GM23338 (cell line): Measurements from ENCODE around the gene C10orf90. TPM values are rescaled to one million over a fixed set of nuclear protein-coding genes. Genes with fewer than 3 reads are reported as not detected.

Source experiments
- ATAC-seq: fragments of 200-7000 bp; cut with Tn5 transposase; 3 replicates; pipeline ENCODE4 v1.9.1; 2020
- DNase-seq: peaks from one replicate; pipeline ENCODE4 v3.0.0-alpha.2; 2015; ENCODE audit warnings: low spot score
- H2AFZ ChIP-seq: fragments of 200-600 bp; sonication (generic); 2 replicates; pipeline ENCODE4 v1.8.0; 2016; ENCODE audit warnings: antibody characterized with exemption, mild to moderate bottlenecking, moderate library complexity
- H3F3A ChIP-seq: fragments of 200-600 bp; sonication (generic); replicated peaks from 2 replicates; pipeline ENCODE4 v1.8.0; 2017; ENCODE audit warnings: antibody characterized with exemption, mixed run types, low read depth
- H3K27ac ChIP-seq: fragments of 200-600 bp; sonication (generic); 2 replicates; pipeline ENCODE4 v1.6.1; 2016; ENCODE audit warnings: low read depth
- H3K27me3 ChIP-seq: fragments of 200-600 bp; sonication (generic); 2 replicates; pipeline ENCODE4 v1.8.0; 2016; ENCODE audit warnings: mild to moderate bottlenecking, mixed run types, moderate library complexity; ENCODE audit not compliant: insufficient read depth
- H3K36me3 ChIP-seq: fragments of 200-600 bp; sonication (generic); 2 replicates; pipeline ENCODE4 v1.8.0; 2016; ENCODE audit warnings: mild to moderate bottlenecking; ENCODE audit not compliant: insufficient read depth
- H3K4me1 ChIP-seq: fragments of 200-600 bp; sonication (generic); 2 replicates; pipeline ENCODE4 v1.8.0; 2016; ENCODE audit warnings: mild to moderate bottlenecking, moderate library complexity; ENCODE audit not compliant: insufficient read depth
- H3K4me2 ChIP-seq: fragments of 200-600 bp; sonication (generic); 2 replicates; pipeline ENCODE4 v1.7.1; 2017; ENCODE audit warnings: mixed run types
- H3K4me3 ChIP-seq: fragments of 200-600 bp; sonication (generic); 2 replicates; pipeline ENCODE4 v1.6.1; 2016; ENCODE audit warnings: mixed run types
- H3K79me2 ChIP-seq: fragments of 200-600 bp; sonication (generic); replicated peaks from 2 replicates; pipeline ENCODE4 v1.8.0; 2017; ENCODE audit warnings: mild to moderate bottlenecking; ENCODE audit not compliant: insufficient read depth
- H3K9me2 ChIP-seq: fragments of 200-600 bp; sonication (generic); 2 replicates; pipeline ENCODE4 v1.8.0; 2017; ENCODE audit not compliant: insufficient read depth
- H4K20me1 ChIP-seq: fragments of 200-600 bp; sonication (generic); replicated peaks from 2 replicates; pipeline ENCODE4 v1.8.0; 2017; ENCODE audit warnings: mild to moderate bottlenecking; ENCODE audit not compliant: insufficient read depth
- H3K27ac Mint-ChIP-seq: 2 replicates; pipeline ENCODE4 v1.8.0; 2020; ENCODE audit warnings: inconsistent platforms, mild to moderate bottlenecking, moderate library complexity, mixed read lengths
- H3K27me3 Mint-ChIP-seq: 3 replicates; pipeline ENCODE4 v1.8.0; 2022; ENCODE audit warnings: low read depth, mild to moderate bottlenecking, moderate library complexity, mixed read lengths, inconsistent platforms; ENCODE audit not compliant: insufficient read depth, poor library complexity
- H3K36me3 Mint-ChIP-seq: 3 replicates; pipeline ENCODE4 v1.8.0; 2021; ENCODE audit warnings: low read depth, mild to moderate bottlenecking, inconsistent platforms, moderate library complexity, mixed read lengths
- H3K4me1 Mint-ChIP-seq: 3 replicates; pipeline ENCODE4 v1.8.0; 2020; ENCODE audit warnings: mild to moderate bottlenecking, inconsistent platforms, mixed read lengths
- H3K4me3 Mint-ChIP-seq: 3 replicates; pipeline ENCODE4 v1.8.0; 2021; ENCODE audit warnings: moderate library complexity, mild to moderate bottlenecking, inconsistent platforms, mixed read lengths
- H3K9me3 Mint-ChIP-seq: 3 replicates; pipeline ENCODE4 v1.8.0; 2020; ENCODE audit warnings: moderate library complexity, mild to moderate bottlenecking, inconsistent platforms, mixed read lengths
- CREB1 ChIP-seq: fragments of 250-450 bp; sonication (Bioruptor Pico); IDR thresholded peaks from 2 replicates; pipeline ENCODE4 v1.5.0; 2020; ENCODE audit warnings: low read depth, mild to moderate bottlenecking, moderate library complexity
- CTCF ChIP-seq, 2 experiments: fragments of 200-600 bp in 1 of 2; sonication (generic) in 1 of 2; conservative IDR thresholded peaks; 2 replicates each; pipeline versions ENCODE4 v1.5.1 to v1.6.1; 2016 to 2017; ENCODE audit warnings: antibody characterized with exemption in 2 of 2, low read depth in 2 of 2, mild to moderate bottlenecking in 2 of 2, moderate library complexity in 1 of 2
- ETS1 ChIP-seq: IDR thresholded peaks from 2 replicates; pipeline ENCODE4 v1.6.1; 2016; ENCODE audit warnings: antibody characterized with exemption
- EZH2phosphoT487 ChIP-seq: fragments of 200-600 bp; sonication (generic); IDR thresholded peaks from one replicate; pipeline ENCODE4 v1.8.1; 2018; ENCODE audit warnings: antibody characterized with exemption; ENCODE audit not compliant: unreplicated experiment
- JUNB ChIP-seq: IDR thresholded peaks from one replicate; pipeline ENCODE4 v1.6.1; 2016; ENCODE audit warnings: antibody characterized with exemption; ENCODE audit not compliant: unreplicated experiment
- NANOG ChIP-seq: IDR thresholded peaks from 2 replicates; pipeline ENCODE4 v1.6.1; 2016; ENCODE audit warnings: antibody characterized with exemption, borderline replicate concordance
- REST ChIP-seq: IDR thresholded peaks from one replicate; pipeline ENCODE4 v1.6.1; 2018; ENCODE audit warnings: antibody characterized with exemption; ENCODE audit not compliant: unreplicated experiment
- STAT1 ChIP-seq: IDR thresholded peaks from one replicate; pipeline ENCODE4 v1.6.1; 2016; ENCODE audit warnings: antibody characterized with exemption; ENCODE audit not compliant: unreplicated experiment
- ZNF114 ChIP-seq: fragments of 250-450 bp; sonication (Bioruptor Pico); IDR thresholded peaks from 2 replicates; pipeline ENCODE4 v1.5.0; 2020; ENCODE audit warnings: mild to moderate bottlenecking, moderate library complexity
- ZNF331 ChIP-seq: fragments of 250-450 bp; sonication (Bioruptor Pico); IDR thresholded peaks from 2 replicates; pipeline ENCODE4 v1.5.0; 2020; ENCODE audit warnings: low read depth, mild to moderate bottlenecking, moderate library complexity
- ZNF462 ChIP-seq: fragments of 250-450 bp; sonication (Bioruptor Pico); IDR thresholded peaks from 2 replicates; pipeline ENCODE4 v1.5.0; 2020; ENCODE audit warnings: mild to moderate bottlenecking, moderate library complexity
- polyA plus RNA-seq: library from polyadenylated mRNA; unstranded; fragments of >200 nt; fragmentation: Nextera tagmentation; extraction: Ambion mirVana; gene quantifications from 2 replicates; pipeline ENCODE4 v1.2.1, GENCODE V29; 2016
- total RNA-seq: library from RNA; depleted of rRNA; stranded (reverse); fragments of >200 nt; shearing (Covaris generic); gene quantifications from 2 replicates; pipeline ENCODE4 v1.2.3, GENCODE V29; 2014

C10orf90 gene
- total and polyA plus RNA-seq, 2 experiments from 2014 or later: 0.76 to 0.97 TPM

- TF ChIP-seq ZNF462: no peak
Observed at GRCh38 chr10:126565441-126565840, 105.1 kb downstream of the C10orf90 start (continued).

- no peaks in the 10 kb centered on the region for H3K27me3 ChIP-seq
- H3K27ac Mint-ChIP-seq: no peak overlapping the region
- DNase-seq: no peak
- TF ChIP-seq REST (no peak), CTCF (conservative IDR thresholded peaks at IDR 0.05; ENCODE audit: low read depth in 2 of 2) (no peak), EZH2phosphoT487 (no peak), ETS1 (no peak), NANOG (no peak), ZNF331 (CRISPR knock-in tag) (no peak), CREB1 (CRISPR knock-in tag) (no peak), ZNF114 (CRISPR knock-in tag) (no peak), STAT1 (no peak), JUNB (no peak)
Observed at GRCh38 chr10:126564326-126564888, 106.1 kb downstream of the C10orf90 start.

More at GRCh38 chr10:126564326-126564888, 106.1 kb downstream of the C10orf90 start:
- Histone ChIP-seq H3K9me2 (peaks cover 18% of the 10 kb centered on the region; the same call in 1 of the 2 replicates), H3K27ac (no peak overlapping the region), H4K20me1 (no peaks in the 10 kb centered on the region), H3K4me3 (no peak overlapping the region), H3K4me1 (peaks cover 19% of the 10 kb centered on the region), H2AFZ (no peak overlapping the region), H3K36me3 (no peaks in the 10 kb centered on the region; the same call in 1 of the 2 replicates), H3K79me2 (no peaks in the 10 kb centered on the region), H3K4me2 (no peak overlapping the region), H3F3A (no peaks in the 10 kb centered on the region)
- peaks cover 18% of the 10 kb centered on the region for H3K36me3 Mint-ChIP-seq
- peaks cover 38% of the 10 kb centered on the region for H3K4me1 Mint-ChIP-seq
- no peak overlapping the region for H3K4me3 Mint-ChIP-seq
- H3K9me3 Mint-ChIP-seq: peaks cover 25% of the 10 kb centered on the region
- peaks cover 12% of the 10 kb centered on the region for H3K27me3 Mint-ChIP-seq
- no peak for ATAC-seq
